Stimulated activated naive CD8-positive, alpha-beta T cell treated with anti-CD3 and anti-CD28 coated beads, Interleukin-15, Interleukin-2, amounts not matched to agents 100 ng/mL and 50 ng/mL, for 24 hours (primary cell): ENCODE measurements around the gene PSMB4.
A peak's percentile ranks its signal among the peaks of the same experiment; 100 is the strongest.
"Not testable (repeated sequence)": the region's sequence is repeated elsewhere in the genome, so short reads cannot be mapped to it uniquely, and the experiment has no call there.

Source experiments
- H3K27ac Mint-ChIP-seq: one replicate; pipeline ENCODE4 v1.8.0; 2021; ENCODE audit warnings: mild to moderate bottlenecking, mixed read lengths
- H3K27me3 Mint-ChIP-seq: one replicate; pipeline ENCODE4 v1.8.0; 2021; ENCODE audit warnings: mixed read lengths
- H3K36me3 Mint-ChIP-seq: one replicate; pipeline ENCODE4 v1.8.0; 2021; ENCODE audit warnings: low read depth, mixed read lengths
- H3K4me1 Mint-ChIP-seq: one replicate; pipeline ENCODE4 v1.8.0; 2021; ENCODE audit warnings: low read depth, mixed read lengths
- H3K4me3 Mint-ChIP-seq: one replicate; pipeline ENCODE4 v1.8.0; 2021; ENCODE audit warnings: mild to moderate bottlenecking, mixed read lengths
- H3K9me3 Mint-ChIP-seq: one replicate; pipeline ENCODE4 v1.8.0; 2021; ENCODE audit warnings: mixed read lengths

The PSMB4 gene

DNA sequence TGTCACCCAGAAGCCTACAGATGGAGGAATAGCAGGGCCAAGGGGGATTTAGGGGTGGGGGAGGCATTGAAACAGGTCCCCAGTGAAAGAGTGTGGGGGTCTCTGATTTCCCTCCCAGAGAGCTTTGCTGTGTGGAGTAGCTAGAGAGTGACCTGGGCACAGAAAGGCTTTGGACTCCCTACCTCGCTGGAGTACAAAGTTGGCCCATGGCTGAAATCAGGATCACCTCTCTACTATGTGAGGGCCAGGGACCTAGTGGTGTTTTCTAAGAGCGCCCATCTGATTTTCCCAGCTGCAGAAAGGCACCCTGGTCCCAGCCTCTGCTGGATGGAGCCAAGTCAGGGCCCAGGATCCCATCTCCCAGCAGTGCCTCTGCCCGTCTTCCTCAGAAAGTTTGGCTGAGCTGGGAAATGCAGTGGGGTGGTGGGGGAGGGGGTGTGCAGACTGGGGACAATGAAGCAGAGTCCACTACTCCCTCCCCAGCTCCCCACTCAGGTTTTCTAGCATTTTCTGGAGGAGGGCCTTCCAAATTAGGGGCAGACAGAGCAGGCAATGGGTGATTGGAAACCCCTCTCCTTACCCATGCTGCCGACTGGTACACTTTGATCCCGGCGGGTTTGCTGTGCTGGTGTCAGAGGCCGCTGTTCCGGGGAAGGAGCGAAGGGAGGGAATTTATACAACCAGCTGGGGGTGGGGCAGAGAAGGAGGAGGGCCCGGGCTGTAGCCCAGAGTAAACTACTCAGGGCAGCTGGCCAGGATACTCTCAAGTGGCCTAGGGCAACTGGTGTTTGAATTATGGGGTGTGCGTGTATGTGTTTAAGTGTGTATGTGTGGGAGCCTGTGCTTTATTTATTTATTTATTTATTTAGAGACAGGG is 27.1 kb upstream of the PSMB4 start, which contains the start of gene SELENBP1:
SELENBP1 (minus strand) TSS at position 648 of the 877 bp plus-strand sequence; CDS start at position 584, 64 bp downstream.
- Mint-ChIP-seq H3K4me1 (no peaks in the 10 kb centered on the region), H3K27me3 (no peaks in the 10 kb centered on the region), H3K9me3 (no peaks in the 10 kb centered on the region), H3K27ac (no peak within 1 kb of the TSS), H3K4me3 (no peak within 1 kb of the TSS), H3K36me3 (no peaks in the 10 kb centered on the region)

DNA sequence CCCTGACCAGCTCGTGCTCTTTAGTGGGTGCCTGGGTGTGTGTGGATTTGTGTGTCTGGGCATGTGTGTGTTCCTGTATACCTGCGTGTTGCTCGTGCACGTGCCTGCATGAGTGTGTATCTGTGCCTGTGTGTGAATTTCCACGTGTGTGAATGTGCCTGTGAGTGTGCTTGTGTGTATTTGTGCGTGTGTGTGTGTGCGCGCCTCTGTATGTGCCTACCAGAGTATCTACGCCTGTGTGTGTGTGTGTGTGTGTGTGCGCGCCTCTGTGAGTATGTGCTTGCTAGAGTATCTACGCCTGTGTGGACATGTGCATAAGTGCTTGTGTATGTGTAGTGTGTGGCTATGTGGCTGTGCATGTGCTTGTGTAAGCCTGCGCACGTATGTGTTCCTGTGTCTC is 26.2 kb upstream of the PSMB4 start:
- Mint-ChIP-seq H3K27ac (no peak overlapping the region), H3K9me3 (no peaks in the 10 kb centered on the region), H3K27me3 (no peaks in the 10 kb centered on the region), H3K4me1 (no peaks in the 10 kb centered on the region), H3K4me3 (no peak overlapping the region), H3K36me3 (no peaks in the 10 kb centered on the region)

DNA sequence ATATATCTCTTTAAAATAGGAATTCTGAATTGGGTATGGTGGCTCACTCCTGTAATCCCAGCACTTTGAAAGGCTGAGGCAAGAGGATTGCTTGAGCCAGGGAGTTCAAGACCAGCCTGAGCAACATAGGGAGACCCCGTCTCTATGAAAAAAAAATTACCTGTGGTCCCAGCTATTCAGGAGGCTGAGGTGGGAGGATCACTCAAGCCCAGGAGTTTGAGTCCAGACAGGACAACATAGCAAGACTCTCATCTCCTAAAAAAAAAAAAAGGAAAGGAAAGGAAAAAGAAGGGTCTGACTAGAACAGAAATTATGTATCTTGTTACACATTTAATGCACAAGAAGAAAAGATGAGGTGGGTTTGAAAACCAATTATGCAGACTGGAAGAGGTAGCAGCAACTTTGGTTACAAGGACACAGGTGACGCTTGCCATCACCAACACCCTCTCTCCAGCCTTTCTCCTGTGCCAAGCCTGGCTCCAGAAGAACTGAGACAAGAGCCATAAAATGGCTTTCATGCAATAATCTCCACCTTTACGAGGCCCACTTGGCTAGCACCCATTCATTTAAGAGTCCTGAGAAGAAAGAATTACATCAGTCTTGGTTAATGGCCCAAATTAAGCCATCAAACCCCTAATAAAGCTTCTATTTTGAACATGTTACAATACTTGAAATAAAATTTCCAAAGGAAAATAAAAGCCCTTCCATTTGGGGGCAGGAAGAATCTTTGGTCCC is 22.1 kb upstream of the PSMB4 start:
- Mint-ChIP-seq H3K36me3 (no peaks in the 10 kb centered on the region), H3K4me3 (no peak overlapping the region), H3K9me3 (no peaks in the 10 kb centered on the region), H3K4me1 (no peaks in the 10 kb centered on the region), H3K27me3 (no peaks in the 10 kb centered on the region), H3K27ac (no peak overlapping the region)

DNA sequence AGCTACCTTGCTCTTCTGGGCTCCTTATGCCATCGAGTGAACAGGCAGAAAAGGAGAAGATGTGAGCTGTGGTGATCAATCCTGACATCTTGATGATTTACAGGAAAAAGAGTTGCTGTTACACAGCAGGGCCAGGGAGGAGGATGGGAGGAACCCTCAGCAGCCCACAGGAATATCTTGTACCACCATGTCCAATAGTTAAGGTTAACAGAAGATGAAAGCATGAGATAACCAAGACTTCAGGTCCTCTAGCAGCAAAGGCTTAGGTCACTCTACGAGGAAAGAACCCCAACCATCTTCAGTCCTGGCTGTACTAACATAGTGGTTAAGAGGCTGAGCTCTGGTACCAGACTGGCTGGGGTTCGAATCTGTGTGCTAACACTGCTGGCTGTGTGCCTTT is 14.8 kb upstream of the PSMB4 start:
- no peaks in the 10 kb centered on the region for H3K36me3 Mint-ChIP-seq
- H3K27ac Mint-ChIP-seq: no peak overlapping the region
- H3K4me1 Mint-ChIP-seq: no peaks in the 10 kb centered on the region
- no peak overlapping the region for H3K4me3 Mint-ChIP-seq
- H3K9me3 Mint-ChIP-seq: no peaks in the 10 kb centered on the region
- no peaks in the 10 kb centered on the region for H3K27me3 Mint-ChIP-seq

DNA sequence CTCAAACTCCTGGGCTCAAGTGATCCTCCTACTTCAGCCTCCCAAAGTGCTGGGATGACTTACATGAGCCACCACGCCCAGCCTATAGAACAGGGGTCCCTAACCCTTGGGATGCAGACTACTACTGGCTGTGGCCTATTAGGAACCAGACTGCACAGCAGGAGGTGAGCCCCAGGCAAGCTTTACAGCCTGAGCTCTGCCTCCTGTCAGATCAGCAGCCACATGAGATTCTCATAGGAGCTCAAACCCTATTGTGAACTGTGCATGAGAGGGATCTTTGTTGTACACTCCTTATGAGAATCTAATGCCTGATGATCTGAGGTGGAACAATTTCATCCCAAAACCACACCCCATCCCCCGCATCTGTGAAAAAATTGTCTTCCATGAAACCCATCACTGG is 13.4 kb upstream of the PSMB4 start:
- no peaks in the 10 kb centered on the region for H3K4me1 Mint-ChIP-seq
- no peaks in the 10 kb centered on the region for H3K9me3 Mint-ChIP-seq
- no peak overlapping the region for H3K27ac Mint-ChIP-seq
- H3K4me3 Mint-ChIP-seq: no peak overlapping the region
- H3K27me3 Mint-ChIP-seq: peaks cover 4% of the 10 kb centered on the region
- no peaks in the 10 kb centered on the region for H3K36me3 Mint-ChIP-seq

DNA sequence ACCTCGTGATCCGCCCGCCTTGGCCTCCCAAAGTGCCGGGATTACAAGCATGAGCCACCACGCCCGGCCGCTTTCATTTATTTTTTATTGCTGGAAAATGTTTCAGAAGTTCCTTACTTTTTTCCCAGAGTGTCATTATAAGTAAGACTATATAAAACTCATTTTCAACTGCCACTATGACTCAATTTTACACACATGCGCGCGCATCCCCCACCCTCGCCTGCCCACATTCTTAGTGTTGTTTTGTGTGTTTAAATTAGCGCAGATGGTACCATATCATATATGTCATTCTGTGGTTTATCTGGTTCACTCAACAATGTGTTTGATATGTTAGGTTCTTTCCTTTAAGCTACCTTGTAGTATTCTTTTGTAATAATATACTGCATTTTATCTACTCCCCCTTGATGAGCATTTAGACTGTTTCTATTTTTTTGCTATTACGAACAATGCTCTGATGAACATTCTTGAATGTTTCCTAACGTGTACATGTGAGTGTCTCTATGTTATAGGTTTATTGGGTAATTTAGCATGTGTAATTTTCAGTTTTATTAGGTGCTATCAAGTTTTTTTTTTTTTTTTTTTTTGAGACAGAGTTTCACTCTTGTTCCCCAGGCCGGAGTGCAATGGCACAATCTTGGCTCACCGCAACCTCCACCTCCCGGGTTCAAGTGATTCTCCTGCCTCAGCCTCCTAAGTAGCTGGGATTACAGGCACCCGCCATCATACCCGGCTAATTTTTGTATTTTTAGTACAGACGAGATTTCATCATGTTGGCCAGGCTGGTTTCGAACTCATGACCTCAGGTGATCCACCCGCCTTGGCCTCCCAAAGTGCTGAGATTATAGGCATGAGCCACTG is 8.9 kb upstream of the PSMB4 start:
- not testable (repeated sequence) for H3K27me3 Mint-ChIP-seq, H3K36me3 Mint-ChIP-seq, H3K9me3 Mint-ChIP-seq, H3K27ac Mint-ChIP-seq, H3K4me3 Mint-ChIP-seq, H3K4me1 Mint-ChIP-seq

DNA sequence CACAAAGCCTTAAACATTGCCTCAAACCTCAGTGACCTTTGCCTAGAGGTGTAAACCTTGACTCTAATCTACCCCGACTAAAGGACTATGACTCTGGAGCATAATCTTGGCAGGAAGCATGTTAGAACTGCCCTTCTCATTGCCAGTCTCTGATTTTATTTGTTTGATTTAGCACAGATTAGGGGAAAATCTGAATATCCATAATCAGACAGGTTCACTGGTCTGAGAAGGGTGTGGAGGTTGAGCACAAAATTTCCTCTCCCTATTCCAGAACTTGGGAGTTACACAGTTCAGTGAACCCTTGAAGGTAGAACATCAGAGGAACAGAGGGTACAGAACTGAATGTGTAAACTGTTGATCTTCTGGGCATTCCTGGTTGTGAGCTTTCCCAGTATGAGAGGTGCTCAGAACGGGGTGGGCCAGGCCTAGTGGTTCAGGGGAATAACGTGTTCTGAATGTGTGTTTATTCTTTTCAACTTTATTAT is 8.3 kb upstream of the PSMB4 start:
- Mint-ChIP-seq H3K4me3 (no peak overlapping the region), H3K4me1 (no peaks in the 10 kb centered on the region), H3K9me3 (no peaks in the 10 kb centered on the region), H3K36me3 (no peaks in the 10 kb centered on the region), H3K27me3 (peaks cover 4% of the 10 kb centered on the region), H3K27ac (no peak overlapping the region)

DNA sequence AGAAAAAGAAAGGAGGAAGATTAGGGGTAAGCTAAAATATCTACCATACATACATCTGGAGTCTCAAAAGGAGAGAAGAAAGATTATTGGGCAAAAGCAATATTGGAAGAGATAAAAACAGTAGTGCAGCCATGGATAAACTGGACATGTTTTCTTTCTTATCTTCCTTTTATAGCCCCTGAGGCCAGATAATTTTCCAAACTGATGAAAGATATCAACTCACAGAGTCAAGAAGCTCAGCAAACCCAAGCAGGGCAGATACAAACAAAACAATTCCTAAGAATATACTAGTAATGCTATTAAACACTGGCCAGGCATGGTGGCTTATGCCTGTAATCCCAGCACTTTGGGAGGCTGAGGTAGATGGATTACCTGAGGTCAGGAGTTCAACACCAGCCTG is 5.8 kb upstream of the PSMB4 start:
- Mint-ChIP-seq H3K4me3 (no peak overlapping the region), H3K36me3 (no peaks in the 10 kb centered on the region), H3K4me1 (no peaks in the 10 kb centered on the region), H3K27me3 (peaks cover 4% of the 10 kb centered on the region), H3K9me3 (no peaks in the 10 kb centered on the region), H3K27ac (no peak overlapping the region)

DNA sequence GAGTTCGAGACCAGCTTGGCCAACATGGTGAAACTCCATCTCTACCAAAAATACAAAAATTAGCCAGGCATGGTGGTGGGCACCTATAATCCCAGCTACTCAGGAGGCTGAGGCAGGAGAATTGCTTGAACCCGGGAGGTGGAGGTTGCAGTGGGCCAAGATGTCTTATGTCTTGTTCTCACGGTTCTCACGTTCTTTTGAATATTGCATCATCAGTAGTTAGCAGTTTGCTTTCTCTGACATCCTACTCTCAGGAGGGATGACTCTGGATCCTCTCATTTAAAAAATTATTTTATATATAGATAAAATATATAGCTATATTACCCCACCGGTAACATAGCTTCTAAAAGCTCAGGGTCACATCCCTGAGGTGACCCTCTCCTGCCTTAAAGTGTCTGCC is 3.1 kb upstream of the PSMB4 start:
- H3K4me3 Mint-ChIP-seq, H3K9me3 Mint-ChIP-seq, H3K27me3 Mint-ChIP-seq, H3K27ac Mint-ChIP-seq: not testable (repeated sequence)
- Mint-ChIP-seq H3K36me3 (peaks cover 15% of the 10 kb centered on the region), H3K4me1 (peaks cover 18% of the 10 kb centered on the region)

DNA sequence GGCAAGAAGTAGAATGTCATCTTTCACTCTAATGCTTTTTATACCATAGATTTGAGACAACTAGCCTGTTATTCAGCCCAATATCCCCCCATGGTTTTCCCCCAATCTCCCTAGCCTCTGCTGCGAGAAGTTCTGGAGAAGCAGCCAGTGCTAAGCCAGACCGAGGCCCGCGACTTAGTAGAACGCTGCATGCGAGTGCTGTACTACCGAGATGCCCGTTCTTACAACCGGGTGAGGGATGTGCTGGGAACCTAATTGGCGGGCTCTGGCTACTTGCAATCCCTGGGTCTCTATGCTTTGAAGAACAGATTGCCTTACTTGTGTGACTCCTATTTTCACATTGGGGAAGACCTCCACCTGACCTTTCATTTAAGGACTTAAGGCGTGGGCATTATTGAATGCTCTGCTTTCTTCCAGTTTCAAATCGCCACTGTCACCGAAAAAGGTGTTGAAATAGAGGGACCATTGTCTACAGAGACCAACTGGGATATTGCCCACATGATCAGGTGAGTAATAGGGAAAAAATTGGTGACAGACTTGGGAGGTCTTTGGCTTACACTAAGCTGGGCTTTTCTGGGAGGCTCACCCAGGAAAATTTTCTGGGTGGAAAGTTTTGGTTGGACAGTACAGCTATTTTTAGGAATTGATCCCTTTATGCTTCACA is 1.9 kb downstream of the PSMB4 start:
- Mint-ChIP-seq H3K27me3 (no peaks in the 10 kb centered on the region), H3K4me3 (peak overlapping the region; percentile 95), H3K36me3 (peaks cover 57% of the 10 kb centered on the region), H3K9me3 (no peaks in the 10 kb centered on the region), H3K27ac (peak overlapping the region; percentile 98), H3K4me1 (peaks cover 32% of the 10 kb centered on the region)

DNA sequence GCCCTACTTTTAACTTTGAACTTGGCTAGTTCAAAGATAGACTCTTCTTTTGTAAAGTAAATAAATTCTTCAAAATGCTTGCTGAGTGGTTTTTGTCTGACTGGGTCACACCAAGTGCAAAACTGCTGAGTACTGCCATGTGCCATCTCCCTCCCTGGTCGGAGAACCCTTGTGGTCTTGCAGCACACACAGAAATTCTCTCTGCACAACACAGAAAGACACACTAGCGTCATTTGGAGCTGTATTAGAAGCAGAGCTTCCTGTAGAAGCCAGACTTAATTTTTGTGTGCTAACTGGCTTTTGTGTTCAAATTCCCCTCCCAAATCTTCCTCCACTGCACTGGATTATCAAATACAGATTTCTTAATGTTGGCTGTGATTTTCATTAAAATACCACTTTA is 2.5 kb downstream of the PSMB4 start:
- no peaks in the 10 kb centered on the region for H3K27me3 Mint-ChIP-seq
- H3K36me3 Mint-ChIP-seq: peaks cover 63% of the 10 kb centered on the region
- peak overlapping the region; percentile 86 for H3K27ac Mint-ChIP-seq
- H3K9me3 Mint-ChIP-seq: no peaks in the 10 kb centered on the region
- H3K4me1 Mint-ChIP-seq: peaks cover 32% of the 10 kb centered on the region
- H3K4me3 Mint-ChIP-seq: peak overlapping the region; percentile 95

DNA sequence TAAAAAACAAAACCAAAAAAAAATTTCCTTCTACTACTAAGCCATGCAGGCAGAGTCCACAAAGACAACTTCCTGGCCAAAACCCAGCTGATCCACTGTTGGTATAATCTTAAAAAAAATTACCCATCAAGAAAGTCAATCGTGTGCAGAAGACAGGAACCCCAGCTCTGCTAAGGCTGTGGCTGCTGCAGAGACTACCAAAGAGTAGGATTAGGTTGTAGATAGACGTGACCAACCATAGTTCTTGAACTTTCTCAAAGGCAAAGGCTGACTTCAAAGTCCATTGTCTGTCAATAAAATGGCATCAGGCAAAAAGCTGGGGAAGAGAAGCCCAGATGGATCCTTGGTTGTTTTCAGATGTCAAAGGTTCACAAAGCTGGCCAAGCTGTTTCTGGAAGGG is 3.4 kb downstream of the PSMB4 start:
- Mint-ChIP-seq H3K27ac (peak overlapping the region; percentile 86), H3K9me3 (no peaks in the 10 kb centered on the region), H3K27me3 (no peaks in the 10 kb centered on the region), H3K36me3 (peaks cover 70% of the 10 kb centered on the region), H3K4me3 (no peak overlapping the region), H3K4me1 (peaks cover 32% of the 10 kb centered on the region)

DNA sequence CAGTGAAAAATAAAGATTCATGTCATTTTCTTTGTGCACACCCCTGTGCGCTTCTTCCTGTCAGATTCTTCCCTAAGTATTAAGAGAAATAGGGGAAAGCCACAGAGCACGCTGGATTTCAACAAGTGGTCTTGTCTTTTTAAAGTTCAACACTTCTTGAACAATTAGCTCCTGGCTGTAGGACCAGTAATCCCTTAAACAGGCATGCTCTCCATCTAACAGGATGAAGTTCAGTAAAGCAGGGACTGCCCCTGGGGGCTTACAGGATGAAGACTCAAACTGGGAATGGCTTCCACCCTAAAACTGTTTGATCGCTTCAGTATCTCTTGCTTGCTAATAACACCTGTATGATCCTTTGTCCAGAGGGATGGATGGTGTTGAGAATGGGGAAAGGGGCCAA is 4.2 kb downstream of the PSMB4 start:
- Mint-ChIP-seq H3K4me3 (no peak overlapping the region), H3K36me3 (peaks cover 72% of the 10 kb centered on the region), H3K27ac (peak overlapping the region; percentile 63), H3K27me3 (no peaks in the 10 kb centered on the region), H3K9me3 (no peaks in the 10 kb centered on the region), H3K4me1 (peaks cover 32% of the 10 kb centered on the region)

DNA sequence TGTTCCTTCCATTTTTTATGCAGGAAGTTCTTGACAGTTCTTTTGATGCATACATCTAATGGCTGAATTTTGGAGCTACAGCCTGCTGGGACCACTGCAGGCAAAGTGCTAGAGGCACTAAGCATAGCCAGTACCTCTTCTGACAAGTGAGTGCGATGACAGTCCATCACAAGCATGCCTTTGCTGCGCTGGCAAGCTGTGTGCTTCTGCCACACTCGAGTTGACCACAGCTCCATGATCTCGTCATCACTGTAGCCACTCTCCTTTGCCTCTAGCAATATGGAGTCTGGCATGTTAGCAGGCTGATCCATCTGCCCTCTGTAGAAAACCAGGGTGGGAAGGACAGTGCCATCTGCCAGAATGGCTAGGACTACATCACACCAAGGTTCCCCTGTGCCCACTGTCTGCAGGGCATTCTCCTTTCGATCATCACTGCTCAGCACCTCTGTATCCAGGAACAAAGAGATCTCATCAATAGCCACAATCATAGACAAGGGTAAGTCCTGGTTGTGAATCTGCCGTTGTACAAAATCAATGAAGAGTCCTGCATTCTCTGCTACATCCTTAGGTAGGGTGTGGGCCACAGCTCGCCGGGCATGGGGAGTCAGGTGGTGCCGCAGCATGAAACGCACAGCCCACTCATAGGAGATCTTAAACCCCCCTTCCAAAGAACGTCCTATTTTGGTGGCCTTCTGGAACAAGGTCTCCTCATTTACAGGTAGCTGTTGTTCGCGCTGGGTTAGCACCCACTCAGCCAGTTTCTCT is 6.0 kb downstream of the PSMB4 start:
- H3K9me3 Mint-ChIP-seq: no peaks in the 10 kb centered on the region
- no peak overlapping the region for H3K27ac Mint-ChIP-seq
- no peak overlapping the region for H3K4me3 Mint-ChIP-seq
- no peaks in the 10 kb centered on the region for H3K27me3 Mint-ChIP-seq
- peaks cover 82% of the 10 kb centered on the region for H3K36me3 Mint-ChIP-seq
- H3K4me1 Mint-ChIP-seq: peaks cover 24% of the 10 kb centered on the region
